HEK293 (cell line): ENCODE measurements around the gene GMDS.

ENCODE experiments used
- CTCF ChIA-PET: fragments of 350-600 bp; formaldehyde crosslinking; extraction: SDS; loops from one replicate; lab custom pipeline; 2021; ENCODE audit warnings: antibody characterized with exemption; lab: Yijun Ruan, JAX
- POLR2A ChIA-PET: fragments of 300-600 bp; formaldehyde crosslinking; extraction: SDS; loops from one replicate; lab custom pipeline; 2020; ENCODE audit warnings: antibody characterized with exemption, inconsistent platforms; lab: Yijun Ruan, JAX
- H3K27ac ChIP-seq: fragments of 200-500 bp; sonication (Bioruptor generic); 2 replicates; pipeline ENCODE4 v1.5.1; 2014; ENCODE audit warnings: low read depth, low read length, control low read depth, inconsistent platforms; ENCODE audit errors: extremely low read depth
- H3K36me3 ChIP-seq, 2 experiments: fragments of 200-500 bp in 1 of 2; sonication (Bioruptor generic) in 1 of 2; 1 replicate in 1 of 2; 2 replicates in 1 of 2; pipeline ENCODE4 v1.5.1; 2014 to 2017; ENCODE audit warnings: inconsistent platforms in 2 of 2, low read length in 2 of 2; ENCODE audit not compliant: control insufficient read depth in 2 of 2, insufficient read depth in 1 of 2
- H3K4me1 ChIP-seq: fragments of 200-500 bp; sonication (Bioruptor generic); 2 replicates; pipeline ENCODE4 v1.5.1; 2014; ENCODE audit warnings: mild to moderate bottlenecking, low read length, inconsistent platforms; ENCODE audit not compliant: control insufficient read depth, insufficient read depth
- H3K4me3 ChIP-seq: 2 replicates; pipeline ENCODE4 v1.5.1; 2011; ENCODE audit warnings: low read depth, mild to moderate bottlenecking, control low read depth, low read length, moderate library complexity
- H3K9me3 ChIP-seq: fragments of 200-500 bp; sonication (Bioruptor generic); 2 replicates; pipeline ENCODE4 v1.5.1; 2014; ENCODE audit warnings: low read depth, low read length, inconsistent platforms; ENCODE audit not compliant: control insufficient read depth, insufficient read depth
- HOXA7 ChIP-seq: sonication (generic); formaldehyde crosslinking; IDR thresholded peaks from 2 replicates; pipeline ENCODE4 v1.8.1; 2022; ENCODE audit warnings: missing genetic modification reagents, borderline replicate concordance
- PRDM6 ChIP-seq: fragments of 450-650 bp; formaldehyde crosslinking; IDR thresholded peaks from 2 replicates; pipeline ENCODE4 v1.5.1; 2017; ENCODE audit warnings: missing biosample characterization, missing genetic modification characterization
- RBAK ChIP-seq: fragments of 450-650 bp; formaldehyde crosslinking; IDR thresholded peaks from 2 replicates; pipeline ENCODE4 v1.5.1; 2016; ENCODE audit warnings: missing biosample characterization, missing genetic modification characterization
- ZFHX2 ChIP-seq: fragments of 450-650 bp; formaldehyde crosslinking; conservative IDR thresholded peaks from 2 replicates; pipeline ENCODE4 v1.5.1; 2016; ENCODE audit warnings: missing biosample characterization, missing genetic modification characterization
- ZFP37 ChIP-seq: fragments of 450-650 bp; formaldehyde crosslinking; IDR thresholded peaks from 2 replicates; pipeline ENCODE4 v1.5.1; 2016; ENCODE audit warnings: missing biosample characterization, missing genetic modification characterization
- ZNF121 ChIP-seq: fragments of 450-650 bp; formaldehyde crosslinking; IDR thresholded peaks from 2 replicates; pipeline ENCODE4 v1.5.1; 2016; ENCODE audit warnings: missing biosample characterization, missing genetic modification characterization
- ZNF157 ChIP-seq: fragments of 450-650 bp; formaldehyde crosslinking; IDR thresholded peaks from 2 replicates; pipeline ENCODE4 v1.5.1; 2016; ENCODE audit warnings: missing biosample characterization, missing genetic modification characterization
- ZNF169 ChIP-seq: fragments of 450-650 bp; formaldehyde crosslinking; IDR thresholded peaks from 2 replicates; pipeline ENCODE4 v1.5.1; 2016; ENCODE audit warnings: missing biosample characterization, missing genetic modification characterization
- ZNF324 ChIP-seq: fragments of 450-650 bp; formaldehyde crosslinking; IDR thresholded peaks from 2 replicates; pipeline ENCODE4 v1.5.1; 2016; ENCODE audit warnings: missing biosample characterization, missing genetic modification characterization
- ZNF426 ChIP-seq: fragments of 450-650 bp; formaldehyde crosslinking; IDR thresholded peaks from 2 replicates; pipeline ENCODE4 v1.5.1; 2017; ENCODE audit warnings: missing biosample characterization, missing genetic modification characterization, mild to moderate bottlenecking, inconsistent platforms, moderate library complexity
- ZNF433 ChIP-seq: fragments of 450-650 bp; formaldehyde crosslinking; IDR thresholded peaks from 2 replicates; pipeline ENCODE4 v1.5.1; 2016; ENCODE audit warnings: missing biosample characterization, missing genetic modification characterization, low read depth
- ZNF544 ChIP-seq: fragments of 450-650 bp; formaldehyde crosslinking; IDR thresholded peaks from 2 replicates; pipeline ENCODE4 v1.5.0; 2017; ENCODE audit warnings: missing biosample characterization, missing genetic modification characterization
- ZNF560 ChIP-seq: fragments of 450-650 bp; formaldehyde crosslinking; IDR thresholded peaks from 2 replicates; pipeline ENCODE4 v1.5.1; 2017; ENCODE audit warnings: missing biosample characterization, missing genetic modification characterization, borderline replicate concordance
- ZNF747 ChIP-seq: fragments of 450-650 bp; formaldehyde crosslinking; IDR thresholded peaks from 2 replicates; pipeline ENCODE4 v1.5.1; 2016; ENCODE audit warnings: missing biosample characterization, missing genetic modification characterization
- TF ChIP-seq, protein P1 (sequence below): fragments of 450-650 bp; formaldehyde crosslinking; IDR thresholded peaks from 2 replicates; pipeline ENCODE4 v1.5.1; 2016; ENCODE audit warnings: missing biosample characterization, missing genetic modification characterization
- TF ChIP-seq, protein P2 (sequence below): fragments of 450-650 bp; formaldehyde crosslinking; IDR thresholded peaks from 2 replicates; pipeline ENCODE4 v1.5.1; 2017; ENCODE audit warnings: missing biosample characterization, missing genetic modification characterization
- TF ChIP-seq, protein P3 (sequence below): fragments of 450-650 bp; IDR thresholded peaks from 2 replicates; pipeline ENCODE4 v1.5.1; 2018; ENCODE audit warnings: missing biosample characterization, mild to moderate bottlenecking, missing genetic modification characterization

GMDS gene

GRCh38 chr6:1821164-1821512 lies 424.3 kb downstream of the GMDS start (continued):
- TF ChIP-seq, protein P1, sequence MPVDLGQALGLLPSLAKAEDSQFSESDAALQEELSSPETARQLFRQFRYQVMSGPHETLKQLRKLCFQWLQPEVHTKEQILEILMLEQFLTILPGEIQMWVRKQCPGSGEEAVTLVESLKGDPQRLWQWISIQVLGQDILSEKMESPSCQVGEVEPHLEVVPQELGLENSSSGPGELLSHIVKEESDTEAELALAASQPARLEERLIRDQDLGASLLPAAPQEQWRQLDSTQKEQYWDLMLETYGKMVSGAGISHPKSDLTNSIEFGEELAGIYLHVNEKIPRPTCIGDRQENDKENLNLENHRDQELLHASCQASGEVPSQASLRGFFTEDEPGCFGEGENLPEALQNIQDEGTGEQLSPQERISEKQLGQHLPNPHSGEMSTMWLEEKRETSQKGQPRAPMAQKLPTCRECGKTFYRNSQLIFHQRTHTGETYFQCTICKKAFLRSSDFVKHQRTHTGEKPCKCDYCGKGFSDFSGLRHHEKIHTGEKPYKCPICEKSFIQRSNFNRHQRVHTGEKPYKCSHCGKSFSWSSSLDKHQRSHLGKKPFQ (tag by site-specific recombination) = no peak
- TF ChIP-seq ZFHX2 (tag by site-specific recombination) = no peak
- TF ChIP-seq PRDM6 (tag by site-specific recombination) = peak; percentile 42; the same call in 1 of the 2 replicates
- no peak for TF ChIP-seq ZNF433 (tag by site-specific recombination)
- no peak for TF ChIP-seq ZNF169 (tag by site-specific recombination)
- TF ChIP-seq HOXA7 = no peak
- TF ChIP-seq ZNF157 (tag by site-specific recombination) = no peak
- TF ChIP-seq, protein P2, sequence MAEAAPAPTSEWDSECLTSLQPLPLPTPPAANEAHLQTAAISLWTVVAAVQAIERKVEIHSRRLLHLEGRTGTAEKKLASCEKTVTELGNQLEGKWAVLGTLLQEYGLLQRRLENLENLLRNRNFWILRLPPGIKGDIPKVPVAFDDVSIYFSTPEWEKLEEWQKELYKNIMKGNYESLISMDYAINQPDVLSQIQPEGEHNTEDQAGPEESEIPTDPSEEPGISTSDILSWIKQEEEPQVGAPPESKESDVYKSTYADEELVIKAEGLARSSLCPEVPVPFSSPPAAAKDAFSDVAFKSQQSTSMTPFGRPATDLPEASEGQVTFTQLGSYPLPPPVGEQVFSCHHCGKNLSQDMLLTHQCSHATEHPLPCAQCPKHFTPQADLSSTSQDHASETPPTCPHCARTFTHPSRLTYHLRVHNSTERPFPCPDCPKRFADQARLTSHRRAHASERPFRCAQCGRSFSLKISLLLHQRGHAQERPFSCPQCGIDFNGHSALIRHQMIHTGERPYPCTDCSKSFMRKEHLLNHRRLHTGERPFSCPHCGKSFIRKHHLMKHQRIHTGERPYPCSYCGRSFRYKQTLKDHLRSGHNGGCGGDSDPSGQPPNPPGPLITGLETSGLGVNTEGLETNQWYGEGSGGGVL (tag by site-specific recombination) = no peak
- no peak for TF ChIP-seq ZFP37 (tag by site-specific recombination)
- TF ChIP-seq RBAK = no peak
- TF ChIP-seq ZNF121 (tag by site-specific recombination) = no peak

DNA sequence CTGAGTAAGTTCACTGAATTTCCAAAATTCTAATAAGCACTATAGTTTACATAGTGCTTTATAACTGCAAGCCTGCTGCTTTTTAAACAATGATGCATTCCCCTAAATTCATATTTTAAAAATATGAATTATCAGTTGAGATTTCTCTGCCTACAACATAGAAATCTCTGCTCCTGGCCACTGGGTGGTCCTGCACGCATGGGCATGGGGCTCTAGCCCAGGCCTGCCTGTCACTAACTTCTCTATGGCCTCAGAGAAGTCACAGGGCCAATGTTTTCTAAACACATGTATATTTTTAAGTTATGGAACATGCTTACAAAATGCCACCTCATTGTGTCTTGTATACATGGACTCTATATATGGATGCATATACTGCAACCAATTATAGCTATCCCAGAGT lies 424.7 kb downstream of the GMDS start:
- ChIA-PET POLR2A (no interaction called here), CTCF (interaction anchor here (0.5 to 1.8 kb wide), 5 partner anchors 28 to 1902 kb away, joined by 3 to 5 read pairs (median 3); no protein-coding TSS in a partner anchor)
- TF ChIP-seq ZNF324 = no peak
- TF ChIP-seq ZNF747 = no peak
- TF ChIP-seq ZNF560 = no peak
- Histone ChIP-seq H3K4me3 (no peak overlapping the region), H3K4me1 (peaks cover 39% of the 10 kb centered on the region), H3K9me3 (no peaks in the 10 kb centered on the region), H3K36me3 (no peaks in the 10 kb centered on the region), H3K27ac (peak overlapping the region; percentile 83)

- Histone ChIP-seq H3K4me3 (no peak overlapping the region), H3K36me3 (no peaks in the 10 kb centered on the region), H3K9me3 (no peaks in the 10 kb centered on the region), H3K4me1 (peaks cover 39% of the 10 kb centered on the region), H3K27ac (no peak overlapping the region)
- TF ChIP-seq ZNF544 (tag by site-specific recombination) (no peak), ZNF426 (tag by site-specific recombination) (0 out of 2 replicates have a peak, but pooled peaks have one; percentile 5), PRDM6 (tag by site-specific recombination) (peak; percentile 70)
- TF ChIP-seq, protein P3, sequence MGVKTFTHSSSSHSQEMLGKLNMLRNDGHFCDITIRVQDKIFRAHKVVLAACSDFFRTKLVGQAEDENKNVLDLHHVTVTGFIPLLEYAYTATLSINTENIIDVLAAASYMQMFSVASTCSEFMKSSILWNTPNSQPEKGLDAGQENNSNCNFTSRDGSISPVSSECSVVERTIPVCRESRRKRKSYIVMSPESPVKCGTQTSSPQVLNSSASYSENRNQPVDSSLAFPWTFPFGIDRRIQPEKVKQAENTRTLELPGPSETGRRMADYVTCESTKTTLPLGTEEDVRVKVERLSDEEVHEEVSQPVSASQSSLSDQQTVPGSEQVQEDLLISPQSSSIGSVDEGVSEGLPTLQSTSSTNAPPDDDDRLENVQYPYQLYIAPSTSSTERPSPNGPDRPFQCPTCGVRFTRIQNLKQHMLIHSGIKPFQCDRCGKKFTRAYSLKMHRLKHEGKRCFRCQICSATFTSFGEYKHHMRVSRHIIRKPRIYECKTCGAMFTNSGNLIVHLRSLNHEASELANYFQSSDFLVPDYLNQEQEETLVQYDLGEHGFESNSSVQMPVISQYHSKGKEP = no peak
- ChIA-PET POLR2A (no interaction called here), CTCF (interaction anchor here (0.6 to 1.8 kb wide), 6 partner anchors 18 to 284 kb away, joined by 3 to 5 read pairs (median 4); no protein-coding TSS in a partner anchor)
Measured at GRCh38 chr6:1820165-1820564, 425.2 kb downstream of the GMDS start.
